ENCODE data around the gene TCAP.

TCAP gene, protein sequence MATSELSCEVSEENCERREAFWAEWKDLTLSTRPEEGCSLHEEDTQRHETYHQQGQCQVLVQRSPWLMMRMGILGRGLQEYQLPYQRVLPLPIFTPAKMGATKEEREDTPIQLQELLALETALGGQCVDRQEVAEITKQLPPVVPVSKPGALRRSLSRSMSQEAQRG

DNA sequence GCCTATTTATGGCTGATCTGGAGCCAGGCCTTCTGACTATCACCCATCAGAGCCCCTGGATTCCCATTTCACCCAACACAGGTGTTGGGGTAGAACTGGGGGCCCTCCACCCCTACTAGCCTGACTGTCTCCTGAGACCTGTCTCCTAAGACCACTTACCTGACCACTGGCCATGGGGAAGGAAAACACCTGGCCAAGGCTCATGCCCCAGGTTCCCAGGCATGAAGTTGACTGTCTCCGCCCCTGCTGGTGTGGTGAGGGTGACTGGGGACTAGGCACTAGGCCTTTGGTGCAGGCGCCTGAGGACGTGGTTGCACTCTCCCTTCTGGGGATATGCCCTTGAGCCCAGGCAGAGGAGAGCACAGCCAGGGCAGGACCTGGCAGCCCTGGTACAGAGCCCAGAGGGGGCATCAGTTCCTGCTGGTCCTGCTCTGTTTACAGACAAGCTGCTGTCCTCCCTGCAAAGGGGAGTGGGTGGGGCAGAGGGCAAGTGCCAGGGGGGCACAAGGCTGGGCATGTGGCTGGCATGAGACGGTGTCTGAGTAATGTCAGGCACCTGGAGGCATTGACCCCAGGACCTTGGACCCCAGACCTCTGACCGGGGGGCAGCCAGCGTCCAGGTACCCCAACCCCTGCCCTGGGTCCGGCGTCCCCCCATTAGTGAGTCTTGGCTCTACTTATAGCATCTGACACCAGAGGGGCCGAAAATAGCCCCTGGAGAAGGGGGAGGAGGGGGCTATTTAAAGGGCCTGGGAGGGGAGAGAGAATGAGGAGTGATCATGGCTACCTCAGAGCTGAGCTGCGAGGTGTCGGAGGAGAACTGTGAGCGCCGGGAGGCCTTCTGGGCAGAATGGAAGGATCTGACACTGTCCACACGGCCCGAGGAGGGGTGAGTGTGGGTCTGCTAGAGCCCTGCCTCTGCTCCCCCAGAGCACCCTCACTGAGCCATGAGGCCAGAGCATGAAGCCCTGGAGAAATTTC is at the start of gene TCAP:
TSS of gene TCAP (plus strand) at position 769 of the 981 bp plus-strand sequence. CDS start at position 780, 11 bp downstream.
- DNase-seq: no peak

DNA sequence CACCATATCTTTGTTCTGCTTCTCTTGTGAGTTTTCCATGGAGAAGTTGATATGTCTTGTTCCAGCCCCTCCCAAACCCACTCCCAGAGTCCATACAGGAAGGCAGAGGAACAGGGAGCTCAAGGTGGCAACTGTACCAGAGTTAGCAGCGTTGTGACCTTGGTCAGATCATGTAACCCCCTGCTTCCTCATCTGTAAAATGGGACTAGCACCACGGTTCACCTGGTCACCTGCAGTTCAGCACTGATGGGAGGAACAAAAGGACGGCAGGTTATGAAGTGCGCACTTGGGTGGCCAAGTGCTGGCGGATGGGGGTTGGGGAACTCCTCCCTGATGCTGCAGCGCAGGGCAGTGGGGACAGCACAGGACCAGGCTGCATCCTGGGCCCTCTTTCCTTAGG is 49.7 kb upstream of the TCAP start:
- no peak for DNase-seq

DNA sequence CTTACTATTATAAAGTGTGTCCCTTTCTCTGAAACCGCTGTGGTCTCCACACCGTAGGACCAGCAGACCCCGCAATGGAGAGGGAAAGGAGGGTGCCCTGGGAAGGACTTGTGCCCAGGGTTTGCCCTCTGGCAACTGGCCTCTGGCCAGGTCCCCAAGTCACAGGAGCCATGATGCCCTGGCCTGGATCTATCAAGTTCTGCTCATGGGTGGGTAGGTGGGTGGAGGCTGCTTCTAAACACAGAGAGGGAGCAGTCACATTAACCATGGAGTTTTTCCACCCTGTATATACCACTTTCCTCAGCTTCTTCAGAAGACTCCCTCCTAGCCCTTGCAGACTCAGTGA is 48.1 kb upstream of the TCAP start:
- no peak for DNase-seq

DNA sequence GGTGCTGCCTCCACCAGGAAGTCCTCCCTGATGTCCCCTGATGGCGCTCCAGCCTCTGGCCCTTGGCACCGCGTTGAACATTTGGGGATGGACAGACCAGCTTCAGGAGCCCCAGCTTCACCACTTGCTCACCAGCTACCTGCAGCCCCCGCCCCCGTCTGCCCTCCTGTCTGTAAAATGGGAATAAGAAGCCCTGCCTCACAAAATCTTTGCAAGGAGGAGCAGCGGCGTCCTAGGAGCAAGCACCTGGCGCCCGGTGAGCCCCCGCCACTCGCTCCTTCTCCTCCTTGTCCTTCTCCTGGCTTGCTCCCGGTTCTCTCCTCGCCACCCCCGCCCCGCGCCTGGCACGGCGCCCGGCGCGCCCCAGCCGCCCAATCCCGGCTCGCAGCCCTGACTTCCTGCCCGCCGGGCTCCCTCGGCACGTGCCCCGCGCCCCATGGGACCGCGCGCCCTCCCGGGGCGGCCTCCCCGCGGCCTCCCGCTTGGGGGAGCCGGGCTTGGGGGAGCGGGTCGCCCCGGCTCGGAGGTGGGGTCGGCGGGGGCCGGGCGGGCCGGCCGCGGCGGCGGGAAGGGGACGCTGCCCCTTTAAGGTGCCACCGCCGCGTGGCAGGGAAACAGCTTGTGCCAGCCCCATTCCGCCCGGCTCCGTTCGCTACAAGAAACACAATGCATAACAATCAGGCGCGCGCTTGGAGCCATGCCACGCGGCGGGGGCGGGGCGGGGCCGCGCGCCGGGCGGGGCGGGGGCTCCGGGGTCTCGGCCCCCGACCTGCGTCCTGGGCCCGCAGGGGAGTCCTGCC is 47.5 kb upstream of the TCAP start:
- DNase-seq: peak; percentile 56

DNA sequence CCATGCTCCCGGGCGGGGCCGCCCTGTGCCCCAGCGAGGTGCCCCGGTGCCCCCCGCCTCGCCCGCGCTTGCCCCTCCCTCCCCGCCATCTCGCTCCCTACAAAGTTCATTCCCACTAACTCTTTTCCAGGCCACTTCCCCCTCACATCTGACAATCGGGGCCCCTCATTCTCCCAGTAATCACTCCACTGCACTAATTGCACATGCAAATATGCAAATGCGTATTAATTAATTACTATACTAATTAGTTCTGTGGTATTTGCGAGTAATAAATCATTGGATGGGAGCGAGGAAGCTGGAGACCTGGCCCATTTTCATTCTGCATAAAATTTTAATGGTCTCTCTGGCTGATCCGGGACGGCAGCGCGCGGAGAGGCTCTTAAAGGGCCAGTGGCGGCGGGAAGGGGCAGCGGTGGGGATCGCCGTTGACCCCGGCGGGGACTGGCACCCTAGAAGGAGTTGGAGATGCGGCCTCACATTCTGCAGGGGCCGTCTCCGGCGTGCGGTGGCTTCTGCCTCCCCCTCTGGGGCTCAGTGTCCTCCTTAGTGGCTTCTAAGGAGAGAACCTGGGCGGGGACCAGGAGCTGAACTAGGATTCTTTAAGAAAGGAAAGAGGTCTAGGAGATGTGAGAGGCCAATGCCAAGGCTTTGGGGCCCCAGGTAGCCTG is 46.8 kb upstream of the TCAP start:
- DNase-seq: no peak

DNA sequence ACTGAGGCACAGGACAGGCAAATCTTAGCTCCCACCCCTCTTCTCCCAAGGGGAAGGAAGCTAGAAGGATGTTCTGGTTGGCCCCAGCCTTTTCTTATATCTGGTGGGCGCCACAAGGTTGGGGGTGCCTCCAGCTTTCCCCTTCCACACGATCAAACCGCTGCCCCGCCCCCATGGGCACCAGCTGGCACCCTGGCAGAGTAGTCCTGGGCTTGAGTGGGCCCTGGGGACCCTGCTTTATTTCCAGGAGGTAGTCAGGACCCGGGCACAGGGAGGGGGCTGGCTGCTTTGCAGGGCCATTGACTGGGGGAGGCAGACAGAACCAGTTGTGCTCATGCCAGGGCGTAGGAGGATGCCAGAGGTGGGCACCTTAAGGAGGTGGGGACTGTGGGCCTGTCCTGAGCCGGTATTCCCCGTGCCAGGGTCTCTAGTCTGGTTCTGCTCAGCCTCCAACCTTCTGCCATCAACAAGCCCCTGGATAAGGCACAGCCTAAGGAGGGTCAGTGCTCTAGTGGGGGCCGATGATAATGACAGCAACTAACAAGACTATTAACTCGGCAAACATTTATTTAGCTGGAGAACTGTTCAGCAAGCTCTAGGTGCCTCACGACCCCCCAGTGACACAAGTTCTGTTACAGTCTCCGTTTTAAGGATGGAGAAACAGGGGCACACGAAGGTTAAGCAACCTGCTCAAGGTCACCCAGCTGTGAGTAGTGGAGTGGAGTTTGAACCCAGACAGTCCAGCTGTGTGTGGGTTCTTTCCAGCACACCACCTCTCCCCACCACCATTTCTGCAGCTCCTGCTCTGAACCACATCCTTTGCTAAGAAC is 46.0 kb upstream of the TCAP start:
- DNase-seq: no peak

DNA sequence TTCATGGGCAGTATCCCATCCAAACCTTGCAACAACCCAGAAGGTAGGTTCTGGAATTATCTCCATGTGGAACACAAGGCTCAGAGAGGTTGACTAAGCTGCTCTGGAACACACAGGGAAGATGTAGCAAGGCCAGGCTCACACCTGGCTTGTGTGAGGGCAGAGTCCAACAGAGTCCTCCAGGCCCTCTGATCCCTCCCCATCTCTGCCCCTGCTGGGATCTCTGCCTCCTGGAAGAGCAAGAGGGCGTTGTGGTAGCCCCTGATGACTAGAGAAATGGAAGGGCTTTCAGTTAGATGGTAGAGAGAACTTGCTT is 45.4 kb upstream of the TCAP start:
- DNase-seq: no peak

DNA sequence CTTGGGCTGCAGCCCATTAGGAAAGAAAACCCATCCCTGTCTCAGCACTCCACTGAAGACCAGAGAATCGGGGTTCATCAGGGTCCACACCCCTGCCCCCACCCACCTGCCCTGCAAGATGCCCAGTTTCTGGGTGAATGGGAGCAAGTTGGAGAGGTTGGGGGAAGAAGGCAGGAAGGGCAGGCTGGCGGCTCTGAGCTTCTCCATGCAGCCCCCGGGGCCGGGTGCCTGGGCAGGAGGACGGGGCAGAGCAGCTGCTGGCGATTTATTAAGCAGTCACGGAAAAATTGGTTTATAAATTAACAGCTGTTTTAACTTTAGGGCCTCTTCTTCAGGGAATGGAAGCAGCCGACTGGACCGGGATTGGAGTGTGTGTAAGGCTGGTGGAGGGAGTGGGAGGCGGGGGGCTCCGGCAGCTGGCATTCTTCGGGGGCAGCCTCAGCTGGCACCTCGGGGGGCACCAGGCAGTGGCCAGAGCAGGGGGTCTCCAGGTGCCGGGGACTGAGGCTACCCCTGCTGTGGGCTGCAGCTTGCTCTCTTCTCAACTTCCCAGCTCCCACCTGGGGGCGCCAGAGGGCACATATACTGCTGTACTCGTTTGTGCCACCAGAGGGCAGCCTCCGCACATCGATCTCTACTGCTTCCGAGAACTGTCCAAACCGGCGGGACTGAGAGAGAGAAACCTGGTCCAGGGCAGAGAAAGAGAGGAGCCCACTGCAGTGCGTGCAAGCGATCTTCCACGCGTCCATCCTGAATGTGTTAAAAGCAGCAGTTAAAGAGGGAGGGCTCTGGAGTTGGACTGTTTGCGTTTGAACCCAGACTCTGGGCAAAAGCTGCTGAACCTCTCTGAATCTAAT is 43.4 kb upstream of the TCAP start:
- DNase-seq: peak; percentile 94

DNA sequence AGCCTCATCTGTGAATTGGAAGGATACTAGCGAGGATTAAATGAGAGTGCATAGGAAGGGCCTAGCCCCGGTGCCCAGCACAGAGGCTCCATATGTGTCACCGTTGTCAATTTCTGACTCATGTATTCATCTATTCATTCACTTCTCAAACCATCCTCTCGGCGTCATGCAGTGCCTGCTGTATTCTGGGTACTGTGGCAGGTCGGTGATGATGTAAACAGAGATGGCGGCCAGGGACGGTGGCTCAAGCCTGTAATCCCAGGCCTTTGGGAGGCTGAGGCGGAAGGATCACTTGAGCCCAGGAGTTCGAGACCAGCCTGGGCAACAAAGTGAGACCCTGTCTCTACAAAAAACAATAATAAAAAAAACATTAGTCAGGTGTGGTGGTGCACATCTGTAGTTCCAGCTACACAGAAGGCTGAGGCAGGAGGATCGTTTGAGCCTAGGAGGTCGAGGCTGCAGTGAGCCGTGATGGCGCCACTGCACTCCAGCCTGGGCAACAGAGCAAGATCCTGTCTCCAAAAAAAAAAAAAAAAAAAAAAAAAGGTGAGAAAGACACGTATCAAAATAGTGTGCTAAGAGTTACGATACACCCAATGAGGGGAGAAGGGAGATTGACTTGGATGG is 42.7 kb upstream of the TCAP start:
- DNase-seq: peak; percentile 51

DNA sequence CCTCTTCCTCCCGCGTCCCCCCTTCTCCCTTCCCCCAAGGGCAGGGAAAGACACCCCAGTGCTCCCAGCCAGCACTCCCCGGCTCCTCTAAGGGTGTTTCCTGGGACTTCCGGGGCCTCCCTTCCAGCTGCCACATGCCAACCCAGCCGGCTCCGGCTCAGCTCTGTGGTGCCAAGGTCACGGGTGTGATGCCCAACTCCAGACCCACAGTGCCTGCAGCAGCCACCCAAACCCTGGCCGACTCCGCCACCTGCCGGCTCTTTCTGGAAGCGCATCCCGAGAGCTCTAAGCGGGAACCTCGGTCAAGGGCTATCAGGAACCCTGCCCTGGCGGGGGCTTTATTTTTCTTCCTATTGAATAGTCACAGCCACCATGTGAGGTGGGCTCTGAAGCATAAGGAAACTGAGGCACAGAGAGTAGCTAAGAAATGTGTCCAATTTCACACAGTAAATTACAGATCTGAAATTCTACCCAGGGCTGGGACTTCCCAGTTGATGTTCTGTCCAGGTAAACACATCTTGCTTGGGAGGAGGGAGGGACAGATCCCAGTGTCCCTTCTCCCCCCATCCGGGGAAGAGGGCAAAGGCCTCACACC is 41.7 kb upstream of the TCAP start:
- DNase-seq: peak; percentile 93

DNA sequence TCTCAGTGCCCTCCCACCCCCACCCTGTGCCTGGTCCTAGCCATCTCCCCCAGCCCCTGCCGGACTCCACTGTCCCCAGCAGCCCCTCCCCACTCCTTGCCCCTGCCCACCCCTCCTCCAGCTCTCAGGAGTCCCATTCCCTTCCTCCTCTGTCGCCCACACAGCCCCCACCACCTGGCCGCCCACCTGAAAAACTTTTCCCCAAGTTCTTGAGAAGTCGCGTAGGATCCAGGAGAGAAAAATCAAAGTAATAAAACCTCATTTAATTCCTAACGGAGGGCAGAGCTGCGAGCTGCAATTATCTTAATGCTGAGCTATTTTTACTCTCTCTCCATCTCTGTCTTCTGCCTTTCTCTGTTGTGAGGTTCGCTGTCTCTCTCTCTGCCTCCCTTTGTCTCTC is 40.8 kb upstream of the TCAP start:
- no peak for DNase-seq

DNA sequence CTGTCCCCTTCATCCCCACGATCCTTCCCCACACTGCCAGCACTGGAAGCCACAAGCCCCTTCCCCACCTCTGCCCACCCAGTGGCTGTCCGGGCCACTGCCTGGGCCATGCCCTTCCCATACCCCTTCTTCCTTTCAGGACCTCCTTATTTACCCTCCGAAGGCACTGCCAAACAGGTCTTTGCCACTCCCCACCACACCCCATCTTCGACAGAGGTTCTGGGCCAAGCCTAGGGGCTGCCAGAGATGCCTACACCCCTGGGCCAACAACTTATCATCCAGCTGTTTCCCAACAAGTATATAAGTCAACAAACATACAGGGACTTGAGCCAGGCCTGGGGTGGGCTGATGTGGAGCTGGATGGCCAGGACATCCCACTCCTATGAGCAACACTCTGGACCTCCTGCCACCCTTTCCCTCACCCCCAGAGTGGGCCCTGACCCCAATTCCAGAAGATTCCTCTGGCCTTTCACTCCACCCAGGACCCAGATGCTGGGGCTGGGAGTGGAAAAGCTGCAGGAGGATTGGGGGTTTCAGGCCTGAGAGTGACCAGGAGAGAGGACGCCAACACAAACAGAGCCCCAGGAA is 39.9 kb upstream of the TCAP start:
- no peak for DNase-seq

DNA sequence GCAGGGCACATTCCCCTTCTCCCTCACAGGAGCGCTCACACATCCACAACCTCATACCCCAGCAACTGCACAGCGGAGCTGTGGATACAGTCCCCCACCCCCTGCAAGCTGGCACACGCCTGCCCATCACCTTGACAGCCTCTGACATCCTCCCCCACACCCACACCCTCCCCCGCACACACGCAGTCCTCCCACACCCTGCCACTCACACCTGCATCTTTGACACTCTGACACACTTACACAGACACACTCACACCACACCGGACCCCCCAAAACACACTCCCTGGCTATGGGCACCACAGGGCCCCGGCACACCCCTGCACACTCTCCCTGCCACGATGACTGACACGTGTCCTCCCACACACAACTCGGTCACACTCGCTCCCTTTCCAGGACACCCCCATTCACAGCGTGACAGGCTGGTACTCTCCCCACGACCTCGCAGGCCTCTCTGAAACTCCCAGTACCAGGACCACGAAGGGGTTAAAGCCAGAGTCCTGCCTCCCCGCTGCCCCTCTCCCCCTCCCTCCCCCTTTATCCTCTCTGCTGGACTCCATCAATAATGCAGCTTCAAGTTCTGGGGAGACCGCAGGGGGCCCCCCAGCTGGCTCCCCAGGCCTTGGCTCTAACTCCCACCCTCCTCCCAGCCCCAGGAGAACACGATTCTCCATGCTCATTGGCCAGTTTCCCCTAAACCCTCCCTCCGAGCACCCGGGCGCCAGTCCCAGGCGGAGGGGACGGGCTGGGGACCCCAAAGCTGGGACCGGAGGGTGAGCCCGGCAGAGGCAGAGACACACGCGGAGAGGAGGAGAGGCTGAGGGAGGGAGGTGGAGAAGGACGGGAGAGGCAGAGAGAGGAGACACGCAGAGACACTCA is 38.7 kb upstream of the TCAP start, which contains the start of gene PPP1R1B:
TSS of gene PPP1R1B (plus strand) at position 782 of the 876 bp plus-strand sequence. CDS start 441 bp downstream, outside the sequence.
- no peak for DNase-seq

DNA sequence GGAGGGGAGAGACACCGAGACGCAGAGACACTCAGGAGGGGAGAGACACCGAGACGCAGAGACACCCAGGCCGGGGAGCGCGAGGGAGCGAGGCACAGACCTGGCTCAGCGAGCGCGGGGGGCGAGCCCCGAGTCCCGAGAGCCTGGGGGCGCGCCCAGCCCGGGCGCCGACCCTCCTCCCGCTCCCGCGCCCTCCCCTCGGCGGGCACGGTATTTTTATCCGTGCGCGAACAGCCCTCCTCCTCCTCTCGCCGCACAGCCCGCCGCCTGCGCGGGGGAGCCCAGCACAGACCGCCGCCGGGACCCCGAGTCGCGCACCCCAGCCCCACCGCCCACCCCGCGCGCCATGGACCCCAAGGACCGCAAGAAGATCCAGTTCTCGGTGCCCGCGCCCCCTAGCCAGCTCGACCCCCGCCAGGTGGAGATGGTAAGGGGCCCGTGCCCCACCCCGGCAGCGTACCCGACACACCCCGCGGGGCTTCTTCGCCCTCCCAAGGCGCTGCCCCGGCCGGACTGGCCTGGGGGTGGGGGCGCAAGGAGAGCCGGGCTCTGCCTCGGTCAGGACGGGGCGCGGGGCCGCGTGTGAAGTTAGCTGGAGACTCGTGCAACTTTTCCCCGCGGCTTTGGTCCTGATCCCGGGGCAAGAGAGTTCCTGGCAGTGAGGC is 38.0 kb upstream of the TCAP start:
- DNase-seq: no peak

DNA sequence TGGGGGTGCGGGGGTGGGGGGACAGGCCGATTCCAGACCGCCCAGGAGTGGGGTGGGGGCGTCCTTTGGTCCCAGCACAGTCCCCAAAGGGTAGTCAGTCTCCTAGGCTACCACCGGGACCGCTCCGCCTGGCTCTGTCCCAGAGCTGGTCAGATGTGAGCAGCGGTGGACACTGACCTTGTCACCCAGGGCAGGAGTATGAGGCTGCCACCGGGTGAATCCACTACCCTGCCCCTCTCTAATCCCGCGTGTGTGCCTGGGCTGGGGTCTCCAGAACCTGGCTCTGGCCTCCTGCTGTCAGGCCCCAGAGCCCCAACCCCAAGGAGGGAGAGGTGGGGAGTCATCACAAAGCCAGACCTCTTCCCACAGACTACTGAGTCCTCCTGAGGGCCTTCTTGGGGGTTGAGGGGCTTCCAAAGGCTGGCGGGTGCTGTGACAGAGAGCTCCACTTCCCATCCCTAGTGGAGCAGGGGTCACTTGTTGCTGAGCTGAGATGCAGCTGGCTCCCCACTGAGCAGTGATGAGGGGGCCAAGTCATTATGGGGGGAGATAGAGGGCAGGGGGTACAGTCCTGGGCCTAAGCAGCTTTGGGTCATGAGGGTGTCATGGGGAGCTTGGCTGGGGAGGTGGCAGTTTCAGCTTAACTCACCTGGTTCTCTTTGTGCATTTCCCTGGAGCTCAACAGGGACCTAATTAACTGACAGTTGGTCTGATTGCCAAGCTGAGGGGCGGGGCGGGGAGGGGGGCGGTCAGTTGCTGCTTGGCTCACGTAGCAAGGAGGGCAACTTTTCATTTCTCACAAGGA is 37.2 kb upstream of the TCAP start:
- no peak for DNase-seq

DNA sequence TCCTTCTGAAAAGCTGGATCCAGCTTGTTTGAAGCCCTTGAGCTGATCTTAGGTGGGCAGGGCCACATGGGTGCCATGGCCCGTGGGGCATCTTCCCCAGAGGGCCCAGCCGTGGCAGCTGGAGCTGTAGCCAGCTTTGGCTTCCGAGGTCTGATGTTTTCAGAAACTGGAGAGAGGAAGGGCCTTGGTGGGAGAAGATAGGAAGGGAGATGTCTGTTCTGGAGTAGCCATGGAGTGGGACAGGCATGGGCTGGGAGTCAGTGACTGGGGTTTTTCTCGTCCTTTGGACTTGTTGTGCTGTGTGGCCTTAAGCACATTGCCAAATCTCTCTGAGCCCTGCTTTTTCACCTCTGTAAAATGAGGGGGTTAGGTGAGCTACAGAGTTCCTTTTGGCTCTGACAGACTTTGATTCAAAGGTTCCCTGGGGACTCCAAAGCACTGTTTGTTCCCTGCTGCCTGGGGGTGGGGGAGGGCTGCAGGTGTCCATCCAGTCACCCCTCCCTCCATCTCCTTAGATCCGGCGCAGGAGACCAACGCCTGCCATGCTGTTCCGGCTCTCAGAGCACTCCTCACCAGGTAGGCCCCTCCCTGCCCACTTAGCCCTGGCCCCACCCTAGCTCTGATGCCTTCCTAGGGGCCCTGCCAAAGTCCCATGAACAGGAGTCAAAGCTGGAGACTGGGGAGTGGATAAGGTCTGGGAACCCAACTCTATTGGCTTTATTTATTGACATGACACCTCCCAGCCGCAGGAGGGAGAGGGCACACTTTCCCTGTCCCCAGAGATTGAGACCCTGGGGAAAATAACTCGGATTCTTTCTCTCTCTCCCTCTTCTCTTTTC is 36.3 kb upstream of the TCAP start:
- no peak for DNase-seq

All from activated CD4-positive, CD25-positive, alpha-beta regulatory T cell treated with anti-CD3 and anti-CD28 coated beads, Interleukin-2, amount 50 U/mL, for 72 hours (primary cell).